GM12875 (cell line): ENCODE data around the gene SMARCC2.

Experiments used
- H3K4me3 ChIP-seq: one replicate; pipeline ENCODE4 v1.5.1; 2011; ENCODE audit warnings: low read depth, low read length, control low read depth
- TF ChIP-seq, protein P1 (sequence below): IDR thresholded peaks from 2 replicates; pipeline ENCODE4 v1.5.1; 2011; ENCODE audit warnings: low read depth, mild to moderate bottlenecking, control low read depth, inconsistent platforms, low read length, moderate library complexity, borderline replicate concordance; ENCODE audit not compliant: insufficient read depth

The SMARCC2 gene

DNA sequence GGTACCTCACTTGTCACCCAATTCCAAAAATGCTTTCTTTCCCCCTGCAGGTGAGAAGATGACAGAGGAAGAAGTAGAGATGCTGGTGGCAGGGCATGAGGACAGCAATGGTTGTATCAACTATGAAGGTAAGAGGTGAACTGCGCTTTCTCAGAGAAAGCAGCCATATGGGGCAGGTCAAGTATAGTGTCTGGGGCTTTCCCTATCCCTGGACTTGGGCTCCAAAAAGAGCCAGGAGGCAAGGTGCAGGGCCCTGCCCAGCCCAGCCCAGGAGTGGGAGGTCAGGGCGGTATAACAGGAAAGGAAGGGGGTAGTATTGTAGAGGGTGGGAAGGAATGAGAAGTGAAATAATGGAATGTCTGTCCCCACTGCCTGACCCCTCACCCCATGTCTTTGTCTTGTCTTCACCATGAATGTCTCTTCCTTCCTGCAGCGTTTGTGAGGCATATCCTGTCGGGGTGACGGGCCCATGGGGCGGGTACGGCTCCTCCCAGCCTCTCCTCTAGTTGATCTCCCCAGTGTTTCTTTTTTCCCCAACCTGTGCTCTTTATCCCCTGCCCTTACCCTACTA, 29.0 kb downstream of the SMARCC2 start:
- H3K4me3 ChIP-seq, result peak overlapping the region; percentile 78
- TF ChIP-seq, protein P1, sequence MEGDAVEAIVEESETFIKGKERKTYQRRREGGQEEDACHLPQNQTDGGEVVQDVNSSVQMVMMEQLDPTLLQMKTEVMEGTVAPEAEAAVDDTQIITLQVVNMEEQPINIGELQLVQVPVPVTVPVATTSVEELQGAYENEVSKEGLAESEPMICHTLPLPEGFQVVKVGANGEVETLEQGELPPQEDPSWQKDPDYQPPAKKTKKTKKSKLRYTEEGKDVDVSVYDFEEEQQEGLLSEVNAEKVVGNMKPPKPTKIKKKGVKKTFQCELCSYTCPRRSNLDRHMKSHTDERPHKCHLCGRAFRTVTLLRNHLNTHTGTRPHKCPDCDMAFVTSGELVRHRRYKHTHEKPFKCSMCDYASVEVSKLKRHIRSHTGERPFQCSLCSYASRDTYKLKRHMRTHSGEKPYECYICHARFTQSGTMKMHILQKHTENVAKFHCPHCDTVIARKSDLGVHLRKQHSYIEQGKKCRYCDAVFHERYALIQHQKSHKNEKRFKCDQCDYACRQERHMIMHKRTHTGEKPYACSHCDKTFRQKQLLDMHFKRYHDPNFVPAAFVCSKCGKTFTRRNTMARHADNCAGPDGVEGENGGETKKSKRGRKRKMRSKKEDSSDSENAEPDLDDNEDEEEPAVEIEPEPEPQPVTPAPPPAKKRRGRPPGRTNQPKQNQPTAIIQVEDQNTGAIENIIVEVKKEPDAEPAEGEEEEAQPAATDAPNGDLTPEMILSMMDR, result no peak

DNA sequence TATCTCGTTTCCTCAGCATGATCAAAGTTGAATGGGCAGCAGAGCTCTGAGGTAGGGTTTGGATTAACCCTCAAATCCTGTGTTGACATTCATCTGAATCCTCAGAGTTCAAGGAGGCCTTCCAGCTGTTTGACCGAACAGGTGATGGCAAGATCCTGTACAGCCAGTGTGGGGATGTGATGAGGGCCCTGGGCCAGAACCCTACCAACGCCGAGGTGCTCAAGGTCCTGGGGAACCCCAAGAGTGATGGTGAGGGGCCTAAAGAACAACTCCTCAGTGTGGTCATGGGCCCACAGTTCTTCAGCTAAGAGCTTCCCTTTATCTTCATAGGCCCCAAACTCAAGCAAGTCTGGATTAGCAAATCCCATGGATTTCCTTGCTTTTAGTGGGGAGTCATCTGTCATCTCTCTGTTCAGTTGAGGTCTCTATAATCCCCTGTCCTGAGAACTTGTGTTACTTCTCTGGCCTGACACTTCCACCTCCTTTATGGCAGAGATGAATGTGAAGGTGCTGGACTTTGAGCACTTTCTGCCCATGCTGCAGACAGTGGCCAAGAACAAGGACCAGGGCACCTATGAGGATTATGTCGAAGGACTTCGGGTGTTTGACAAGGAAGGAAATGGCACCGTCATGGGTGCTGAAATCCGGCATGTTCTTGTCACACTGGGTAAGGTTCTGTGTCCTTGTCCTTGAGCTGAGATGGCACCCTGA, 29.6 kb downstream of the SMARCC2 start:
- TF ChIP-seq, protein P1, result no peak
- peak overlapping the region; percentile 78 for H3K4me3 ChIP-seq

DNA sequence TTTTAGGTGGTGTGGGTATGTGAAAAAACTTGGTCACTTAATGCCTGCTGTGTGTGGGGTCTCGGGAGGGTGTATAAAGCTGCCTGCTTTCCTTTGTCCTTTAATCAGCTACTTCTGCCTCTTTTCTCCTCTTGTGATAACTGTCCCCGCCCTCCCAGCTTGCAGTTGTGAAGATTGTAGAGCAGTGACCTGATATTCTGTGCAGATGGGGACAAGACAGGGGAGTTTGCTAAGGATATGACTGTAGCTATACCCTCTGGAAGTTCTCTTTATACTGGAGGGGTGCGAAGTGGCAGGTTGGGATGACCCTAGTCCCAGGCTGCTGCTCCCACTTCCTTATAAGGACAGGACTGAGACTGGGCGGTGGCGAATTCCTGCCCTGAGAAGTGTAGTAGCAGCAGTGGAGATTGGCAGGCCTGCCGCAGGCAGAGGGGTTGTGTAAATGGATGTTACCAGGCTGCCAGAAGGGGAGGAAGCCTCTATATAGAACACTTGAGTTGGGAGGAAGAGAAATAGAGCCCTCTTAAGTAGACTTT, 30.3 kb downstream of the SMARCC2 start:
- TF ChIP-seq, protein P1, result no peak
- H3K4me3 ChIP-seq, result peak overlapping the region; percentile 78

DNA sequence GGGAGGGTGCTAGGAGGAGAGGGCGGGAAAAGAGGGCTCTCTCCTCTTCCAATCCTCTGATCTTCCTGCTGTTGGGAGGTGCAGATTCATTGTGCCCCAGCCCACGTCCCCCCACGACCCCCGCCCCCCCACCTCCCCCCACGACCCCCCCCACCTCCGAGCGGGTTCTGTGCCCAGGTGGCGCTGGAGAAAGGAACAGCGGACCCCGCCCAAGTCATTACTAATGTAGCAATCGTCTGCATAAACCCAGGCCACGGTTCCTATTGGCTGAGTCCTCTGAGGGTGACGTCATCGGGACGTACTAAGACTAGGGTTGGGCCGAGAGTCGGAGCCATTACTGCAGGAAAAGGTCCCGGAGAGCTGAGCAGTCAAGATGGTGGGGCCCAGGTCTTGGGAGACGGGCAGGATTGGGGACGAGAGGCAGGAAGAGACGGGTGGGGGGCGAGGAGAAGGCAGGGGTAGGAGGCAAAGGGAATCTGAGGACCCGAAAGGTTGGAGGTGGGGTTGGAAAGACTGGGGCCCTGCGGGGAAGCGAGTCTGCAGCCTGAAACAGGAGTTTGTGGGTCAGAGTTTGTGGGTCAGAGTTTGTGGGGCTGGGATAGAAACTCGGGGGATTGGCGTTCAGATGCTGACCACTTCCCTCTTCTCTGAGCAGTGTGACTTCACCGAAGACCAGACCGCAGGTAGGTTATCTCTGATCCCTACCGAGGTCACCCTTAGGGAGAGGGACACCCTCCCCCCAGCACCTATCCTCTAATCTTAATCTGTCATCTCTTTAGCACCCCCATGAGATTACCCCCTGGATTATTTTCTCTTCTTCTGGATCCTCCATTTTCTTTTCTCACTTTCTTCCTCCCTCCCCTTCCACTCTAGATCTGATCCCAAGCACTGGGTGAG, 31.0 kb downstream of the SMARCC2 start, which contains the start of gene MYL6:
TSS of gene MYL6 (plus strand) at position 331 of the 897 bp plus-strand sequence. CDS start at position 374, 43 bp downstream.
- H3K4me3 ChIP-seq, result peak within 1 kb of the TSS; percentile 78

DNA sequence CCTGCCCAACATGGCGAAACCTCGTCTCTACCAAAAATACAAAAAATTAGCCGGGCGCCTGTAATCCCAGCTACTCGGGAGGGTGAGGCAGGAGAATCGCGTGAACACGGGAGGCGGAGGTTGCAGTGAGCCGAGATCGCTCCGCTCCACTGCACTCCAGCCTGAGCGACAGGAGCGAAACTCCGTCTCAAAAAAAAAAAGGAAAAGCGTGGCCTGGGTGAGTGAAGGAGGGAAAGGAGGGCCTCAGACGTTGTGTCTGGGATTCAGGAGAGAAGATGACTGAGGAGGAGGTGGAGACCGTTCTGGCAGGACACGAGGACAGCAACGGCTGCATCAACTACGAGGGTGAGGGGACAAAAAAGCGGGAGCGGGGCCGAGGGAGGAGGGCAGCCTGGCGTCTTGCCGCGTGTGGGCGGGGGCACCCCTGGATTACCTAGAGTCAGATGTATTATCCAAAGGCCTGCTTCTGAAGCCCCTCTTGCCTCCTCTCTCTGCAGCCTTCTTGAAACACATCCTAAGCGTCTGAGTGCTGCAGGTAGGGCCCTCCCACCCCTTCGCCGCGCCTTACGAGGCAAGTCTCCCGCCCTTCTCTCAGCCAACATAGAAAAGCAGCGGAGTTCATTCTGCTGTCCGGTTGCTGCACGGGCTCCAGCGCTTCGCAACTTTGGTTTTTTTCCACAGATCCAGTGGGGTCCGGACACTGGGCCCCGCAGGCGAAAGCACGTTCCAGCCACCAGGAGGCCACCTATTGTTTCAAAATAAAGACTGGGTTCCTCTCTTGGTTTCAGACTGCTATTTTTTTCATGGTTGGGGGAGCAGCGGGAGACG, 31.9 kb downstream of the SMARCC2 start:
- TF ChIP-seq, protein P1, result peak; percentile 70
- H3K4me3 ChIP-seq, result peak overlapping the region; percentile 54

More for the DNA sequence above, 31.0 kb downstream of the SMARCC2 start, which contains the start of gene MYL6:
- TF ChIP-seq, protein P1, result no peak

DNA sequence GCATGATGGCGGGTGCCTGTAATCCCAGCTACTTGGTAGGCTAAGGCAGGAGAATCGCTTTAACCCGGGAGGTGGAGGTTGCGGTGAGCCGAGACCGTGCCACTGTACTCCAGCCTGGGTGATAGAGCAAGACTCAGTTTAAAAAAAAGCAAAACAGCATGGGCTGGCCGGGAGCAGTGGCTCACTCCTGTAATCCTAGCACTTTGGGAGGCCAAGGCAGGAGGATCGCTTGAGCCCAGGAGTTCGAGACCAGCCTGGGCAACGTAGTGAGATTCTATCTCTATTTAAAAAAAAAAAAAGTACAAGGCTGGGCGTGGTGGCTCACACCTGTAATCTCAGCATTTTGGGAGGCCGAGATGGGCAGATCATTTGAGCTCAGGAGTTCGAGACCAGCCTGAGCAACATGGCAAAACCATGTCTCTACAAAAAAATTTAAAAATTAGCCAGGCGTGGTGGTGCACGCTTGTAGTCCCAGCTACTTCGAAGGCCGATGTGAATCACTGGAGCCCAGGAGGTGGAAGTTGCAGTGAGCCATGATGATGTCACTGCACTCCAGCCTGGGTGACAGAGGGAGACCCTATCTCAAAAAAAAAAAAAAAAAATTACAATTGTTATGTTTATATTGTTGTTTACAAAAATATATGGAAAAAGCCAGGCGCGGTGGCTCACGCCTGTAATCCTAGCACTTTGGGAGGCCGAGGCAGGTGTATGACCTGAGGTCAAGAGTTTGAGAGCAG, 32.7 kb downstream of the SMARCC2 start:
- H3K4me3 ChIP-seq, result peak overlapping the region; percentile 54
